Left ventricle myocardium inferior (tissue), 1 donor: ENCODE results near the gene C1orf167. TPM values are rescaled to one million over a fixed set of nuclear protein-coding genes. Genes with fewer than 3 reads are reported as not detected.
A peak's percentile ranks its signal among the peaks of the same experiment; 100 is the strongest.

ENCODE experiments used
- DNase-seq: peaks from one replicate; pipeline ENCODE4 v3.0.0-alpha.2; 2020
- H3K27ac ChIP-seq: fragments of 200-600 bp; replicated peaks from 2 replicates; pipeline ENCODE4 v1.8.0; 2021
- H3K27me3 ChIP-seq: fragments of 200-600 bp; 2 replicates; pipeline ENCODE4 v1.8.0; 2021; ENCODE audit warnings: low read depth
- H3K36me3 ChIP-seq: fragments of 200-600 bp; 2 replicates; pipeline ENCODE4 v1.8.0; 2021
- H3K4me1 ChIP-seq: fragments of 200-600 bp; 2 replicates; pipeline ENCODE4 v1.8.0; 2021
- H3K4me3 ChIP-seq: fragments of 200-600 bp; 2 replicates; pipeline ENCODE4 v1.8.0; 2021; ENCODE audit warnings: mild to moderate bottlenecking, moderate library complexity
- H3K9me3 ChIP-seq: fragments of 200-600 bp; replicated peaks from 2 replicates; pipeline ENCODE4 v1.8.0; 2021
- intact Hi-C: fragments of 100-400 bp; cut with micrococcal nuclease; formaldehyde crosslinking; loops from one replicate; pipeline ENCODE4 v1.11.0; 2022
- total RNA-seq: library from RNA; stranded (reverse); fragmentation: NEBNext Ultra II Directional; extraction: Animal tissue kit (Norgen Biotek cat#: 25700); gene quantifications from one replicate; pipeline ENCODE4 v1.2.1, GENCODE V29; 2021
- TF ChIP-seq, protein P1 (sequence below): fragments of 200-600 bp; IDR thresholded peaks from 2 replicates; pipeline ENCODE4 v1.8.0; 2021; ENCODE audit warnings: antibody characterized with exemption, mild to moderate bottlenecking, borderline replicate concordance
- donor health status: DM: no; HTN: yes; CAD: no; lungs with severe emphysema.

The C1orf167 gene
- total RNA-seq, 1 donor from 2014 or later: 2.5 TPM

DNA sequence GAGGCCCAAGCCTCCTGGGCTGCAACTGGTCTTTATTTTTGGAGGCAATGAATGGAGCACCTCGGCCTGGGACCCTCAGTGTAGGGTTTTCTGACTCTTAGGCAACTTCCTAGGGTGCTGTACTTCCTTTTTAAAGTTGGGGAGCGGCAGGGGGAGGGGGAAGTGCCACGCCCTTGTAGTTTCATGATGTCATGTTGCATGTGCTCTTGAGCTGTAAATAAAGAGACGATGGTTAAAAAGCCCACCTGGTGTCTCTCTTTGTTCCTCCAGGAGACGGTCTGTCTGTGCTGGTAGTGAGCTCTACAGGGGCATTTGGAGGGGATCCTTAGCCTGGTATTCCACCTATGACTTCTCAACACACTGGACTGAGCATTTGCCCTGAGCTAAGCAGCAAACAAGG, 36.4 kb upstream of the C1orf167 start:
- peaks cover 13% of the 10 kb centered on the region for H3K4me1 ChIP-seq
- no peaks in the 10 kb centered on the region for H3K36me3 ChIP-seq
- no peaks in the 10 kb centered on the region for H3K9me3 ChIP-seq
- no peak for DNase-seq
- no peak overlapping the region for H3K27ac ChIP-seq
- H3K27me3 ChIP-seq: no peaks in the 10 kb centered on the region
- no peak overlapping the region for H3K4me3 ChIP-seq
- TF ChIP-seq, protein P1, sequence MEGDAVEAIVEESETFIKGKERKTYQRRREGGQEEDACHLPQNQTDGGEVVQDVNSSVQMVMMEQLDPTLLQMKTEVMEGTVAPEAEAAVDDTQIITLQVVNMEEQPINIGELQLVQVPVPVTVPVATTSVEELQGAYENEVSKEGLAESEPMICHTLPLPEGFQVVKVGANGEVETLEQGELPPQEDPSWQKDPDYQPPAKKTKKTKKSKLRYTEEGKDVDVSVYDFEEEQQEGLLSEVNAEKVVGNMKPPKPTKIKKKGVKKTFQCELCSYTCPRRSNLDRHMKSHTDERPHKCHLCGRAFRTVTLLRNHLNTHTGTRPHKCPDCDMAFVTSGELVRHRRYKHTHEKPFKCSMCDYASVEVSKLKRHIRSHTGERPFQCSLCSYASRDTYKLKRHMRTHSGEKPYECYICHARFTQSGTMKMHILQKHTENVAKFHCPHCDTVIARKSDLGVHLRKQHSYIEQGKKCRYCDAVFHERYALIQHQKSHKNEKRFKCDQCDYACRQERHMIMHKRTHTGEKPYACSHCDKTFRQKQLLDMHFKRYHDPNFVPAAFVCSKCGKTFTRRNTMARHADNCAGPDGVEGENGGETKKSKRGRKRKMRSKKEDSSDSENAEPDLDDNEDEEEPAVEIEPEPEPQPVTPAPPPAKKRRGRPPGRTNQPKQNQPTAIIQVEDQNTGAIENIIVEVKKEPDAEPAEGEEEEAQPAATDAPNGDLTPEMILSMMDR: no peak
- intact Hi-C loops: loop anchor here (10.0 kb wide), 1 partner anchor 71 kb away; the partner anchor contains the start of genes FBXO2 and FBXO44

GRCh38 chr1:11727119-11727518, 34.9 kb upstream of the C1orf167 start:
- intact Hi-C loops: loop anchor here (10.0 kb wide), 1 partner anchor 72 kb away; the partner anchor contains the start of genes FBXO2 and FBXO44
- Histone ChIP-seq H3K27me3 (no peaks in the 10 kb centered on the region), H3K36me3 (no peaks in the 10 kb centered on the region), H3K27ac (no peak overlapping the region), H3K4me3 (no peak overlapping the region), H3K4me1 (peaks cover 28% of the 10 kb centered on the region), H3K9me3 (no peaks in the 10 kb centered on the region)
- no peak for DNase-seq
- TF ChIP-seq, protein P1: no peak

DNA sequence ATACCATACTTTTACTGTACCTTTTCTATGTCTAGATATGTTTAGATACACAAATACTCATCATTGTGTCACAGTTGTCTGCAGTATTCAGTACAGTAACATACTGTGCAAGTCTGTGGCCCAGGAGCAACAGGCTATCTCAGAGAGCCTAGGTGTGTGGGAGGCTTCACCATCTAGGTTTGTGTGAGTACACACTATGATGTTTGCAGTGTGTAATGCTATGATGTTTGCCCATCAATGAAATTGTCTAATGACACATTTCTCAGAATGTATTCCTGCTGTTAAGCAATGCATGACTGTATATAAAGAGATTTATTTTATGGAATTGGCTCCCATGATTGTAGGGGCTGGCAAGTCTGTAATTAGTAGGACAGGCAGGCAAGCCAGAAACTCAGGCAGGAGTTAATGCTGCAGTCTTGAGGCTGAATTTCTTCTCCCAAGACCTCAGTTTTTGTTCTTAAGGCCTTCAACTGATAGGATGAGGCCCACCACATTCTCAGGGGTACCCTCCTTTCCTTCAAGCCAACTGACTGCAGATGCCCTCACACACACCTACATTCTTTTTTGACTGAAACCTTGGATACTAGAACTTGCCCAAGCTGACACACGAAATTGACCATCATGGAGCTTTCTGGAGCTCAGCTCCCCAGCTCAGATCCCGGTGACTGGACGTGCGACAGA, 33.7 kb upstream of the C1orf167 start:
- intact Hi-C loops: loop anchor here (10.0 kb wide), 1 partner anchor 73 kb away; the partner anchor contains the start of genes FBXO2 and FBXO44
- H3K27ac ChIP-seq: no peak overlapping the region

DNA sequence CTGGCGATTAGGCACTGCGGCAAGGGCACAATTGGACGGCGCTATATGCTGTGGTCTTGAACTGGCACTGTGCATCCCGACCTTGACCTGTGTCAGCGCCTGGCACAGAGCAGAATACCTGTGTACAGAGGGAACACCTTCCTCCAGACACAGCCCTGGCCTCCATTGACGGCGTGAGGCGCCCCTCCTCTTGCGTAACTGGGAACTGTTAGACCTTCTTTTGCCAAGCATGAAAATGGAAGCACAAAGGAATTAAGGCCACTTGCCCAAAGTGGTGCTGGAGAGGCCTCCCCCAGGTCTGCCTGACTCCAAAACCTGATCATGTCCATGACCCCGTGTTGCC, 32.9 kb upstream of the C1orf167 start:
- Histone ChIP-seq H3K4me3 (no peak overlapping the region), H3K9me3 (no peaks in the 10 kb centered on the region), H3K36me3 (no peaks in the 10 kb centered on the region), H3K27me3 (no peaks in the 10 kb centered on the region), H3K27ac (no peak overlapping the region), H3K4me1 (peaks cover 37% of the 10 kb centered on the region)
- intact Hi-C loops: loop anchor here (10.0 kb wide), 1 partner anchor 74 kb away; the partner anchor contains the start of genes FBXO2 and FBXO44
- TF ChIP-seq, protein P1: no peak
- DNase-seq: no peak

More for the DNA sequence above, 33.7 kb upstream of the C1orf167 start:
- no peak overlapping the region for H3K4me3 ChIP-seq
- H3K36me3 ChIP-seq: no peaks in the 10 kb centered on the region
- no peaks in the 10 kb centered on the region for H3K9me3 ChIP-seq
- TF ChIP-seq, protein P1: no peak
- H3K27me3 ChIP-seq: no peaks in the 10 kb centered on the region
- no peak for DNase-seq
- peaks cover 37% of the 10 kb centered on the region for H3K4me1 ChIP-seq

DNA sequence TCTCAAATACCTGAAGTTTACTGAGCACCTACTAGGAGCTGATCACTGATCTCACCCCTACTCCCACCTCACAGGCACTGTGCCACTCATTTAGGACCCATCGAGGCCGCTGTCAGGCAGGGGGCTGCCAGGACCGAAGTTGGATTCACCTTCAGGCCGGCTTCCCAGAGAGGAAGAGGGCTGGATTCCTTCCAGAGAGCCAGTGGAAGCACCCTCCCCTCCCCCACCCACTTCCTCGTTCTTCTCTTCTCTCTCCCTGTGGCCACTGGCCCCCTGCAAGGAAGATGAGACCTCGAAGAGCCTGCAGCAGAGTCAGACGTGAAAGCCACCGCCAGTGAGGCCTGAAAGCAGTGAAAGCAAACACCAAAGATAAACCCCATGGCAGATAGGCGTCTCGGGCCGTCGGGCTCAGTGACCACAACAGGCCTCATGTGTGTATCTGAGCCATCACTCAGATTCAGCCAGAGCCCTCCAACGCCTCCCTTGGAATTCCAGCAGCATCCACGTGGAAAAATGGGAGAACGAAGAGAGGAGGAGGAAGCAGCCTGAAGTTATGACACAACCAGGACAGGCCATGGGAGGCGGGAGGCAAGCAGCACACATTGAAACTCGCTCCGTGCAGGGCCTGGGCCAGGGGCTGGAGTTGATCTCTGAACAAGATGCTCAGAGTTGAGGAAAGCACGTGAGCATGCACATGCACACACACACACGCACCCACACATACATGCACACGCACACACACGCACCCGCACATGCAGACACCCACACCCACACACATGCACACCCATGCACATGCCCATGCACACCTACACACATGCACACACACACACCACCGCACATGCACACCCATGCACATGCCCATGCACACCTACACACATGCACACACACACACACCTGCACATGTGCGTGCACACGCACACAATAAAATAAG, 32.2 kb upstream of the C1orf167 start:
- TF ChIP-seq, protein P1: no peak
- H3K4me1 ChIP-seq: peaks cover 37% of the 10 kb centered on the region
- H3K36me3 ChIP-seq: no peaks in the 10 kb centered on the region
- H3K4me3 ChIP-seq: no peak overlapping the region
- no peaks in the 10 kb centered on the region for H3K9me3 ChIP-seq
- intact Hi-C loops: loop anchor here (10.0 kb wide), 1 partner anchor 75 kb away; the partner anchor contains the start of genes FBXO2 and FBXO44
- DNase-seq: peak; percentile 44
- peak overlapping the region; percentile 85 for H3K27ac ChIP-seq
- H3K27me3 ChIP-seq: no peaks in the 10 kb centered on the region
